BJ (cell line): ENCODE measurements around the gene KRTAP10-4. TPM values are rescaled to one million over a fixed set of nuclear protein-coding genes. Genes with fewer than 3 reads are reported as not detected.

Experiments used
- CTCF ChIA-PET: fragments of 350-600 bp; formaldehyde crosslinking; extraction: SDS; loops from one replicate; lab custom pipeline; 2021; ENCODE audit warnings: antibody characterized with exemption, inconsistent platforms; lab: Yijun Ruan, JAX
- POLR2A ChIA-PET: fragments of 300-600 bp; sonication (Branson Sonifier 250); formaldehyde crosslinking; extraction: SDS; loops from one replicate; lab custom pipeline; 2021; ENCODE audit warnings: antibody characterized with exemption; lab: Charles Lee
- DNase-seq: peaks from one replicate; pipeline ENCODE4 v3.0.0-alpha.2; 2011; ENCODE audit warnings: low read depth
- H3K27me3 ChIP-seq: 2 replicates; pipeline ENCODE4 v1.6.0; 2011; ENCODE audit warnings: low read length; ENCODE audit not compliant: control insufficient read depth, insufficient read depth
- H3K36me3 ChIP-seq: 2 replicates; pipeline ENCODE4 v1.5.1; 2011; ENCODE audit warnings: low read length; ENCODE audit not compliant: control insufficient read depth, insufficient read depth
- H3K4me3 ChIP-seq: 2 replicates; pipeline ENCODE4 v1.5.1; 2011; ENCODE audit warnings: low read depth, mild to moderate bottlenecking, control low read depth, low read length
- CTCF ChIP-seq: IDR thresholded peaks from 2 replicates; pipeline ENCODE4 v1.5.1; 2011; ENCODE audit warnings: low read depth, mild to moderate bottlenecking, control low read depth, inconsistent platforms, low read length, moderate library complexity; ENCODE audit not compliant: insufficient read depth
- polyA plus RNA-seq: library from polyadenylated mRNA; depleted of rRNA; stranded (reverse); fragments of >200 nt; gene quantifications from 2 replicates; pipeline ENCODE4 v1.2.3, GENCODE V29; 2011

Gene KRTAP10-4
- polyA plus RNA-seq, 1 experiment: not detected

- Histone ChIP-seq H3K4me3 (no peak overlapping the region), H3K27me3 (no peaks in the 10 kb centered on the region), H3K36me3 (no peaks in the 10 kb centered on the region)
- TF ChIP-seq CTCF: no peak
- POLR2A ChIA-PET: no interaction called here
- CTCF ChIA-PET: no interaction called here
- no peak for DNase-seq
Observed at GRCh38 chr21:44614961-44615391, 41.4 kb downstream of the KRTAP10-4 start.

- Histone ChIP-seq H3K27me3 (no peaks in the 10 kb centered on the region), H3K4me3 (no peak overlapping the region), H3K36me3 (no peaks in the 10 kb centered on the region)
- ChIA-PET CTCF (no interaction called here), POLR2A (no interaction called here)
- no peak for DNase-seq
- TF ChIP-seq CTCF: no peak
Observed at GRCh38 chr21:44615466-44615865, 41.9 kb downstream of the KRTAP10-4 start.

- no peaks in the 10 kb centered on the region for H3K27me3 ChIP-seq
- CTCF ChIA-PET: no interaction called here
Observed at GRCh38 chr21:44615911-44616590, 42.5 kb downstream of the KRTAP10-4 start.

GRCh38 chr21:44616591-44616926, 43.0 kb downstream of the KRTAP10-4 start:
- no peaks in the 10 kb centered on the region for H3K36me3 ChIP-seq
- H3K4me3 ChIP-seq: no peak overlapping the region
- no peak for DNase-seq
- ChIA-PET CTCF (no interaction called here), POLR2A (no interaction called here)
- no peak for TF ChIP-seq CTCF
- H3K27me3 ChIP-seq: no peaks in the 10 kb centered on the region

More at GRCh38 chr21:44615911-44616590, 42.5 kb downstream of the KRTAP10-4 start:
- no peak for TF ChIP-seq CTCF
- DNase-seq: no peak
- POLR2A ChIA-PET: no interaction called here
- Histone ChIP-seq H3K36me3 (no peaks in the 10 kb centered on the region), H3K4me3 (no peak overlapping the region)

- no peak for TF ChIP-seq CTCF
- CTCF ChIA-PET: no interaction called here
Observed at GRCh38 chr21:44617071-44617501, 43.6 kb downstream of the KRTAP10-4 start.

More at GRCh38 chr21:44617071-44617501, 43.6 kb downstream of the KRTAP10-4 start:
- no peaks in the 10 kb centered on the region for H3K27me3 ChIP-seq
- no peaks in the 10 kb centered on the region for H3K36me3 ChIP-seq
- H3K4me3 ChIP-seq: no peak overlapping the region
- POLR2A ChIA-PET: no interaction called here
- DNase-seq: no peak
